ENCODE data around the gene GNA14. TPM values are rescaled to one million over a fixed set of nuclear protein-coding genes. Genes with fewer than 3 reads are reported as not detected.
A peak's percentile ranks its signal among the peaks of the same experiment; 100 is the strongest.
"Not testable (repeated sequence)": the region's sequence is repeated elsewhere in the genome, so short reads cannot be mapped to it uniquely, and the experiment has no call there.

The GNA14 gene
- total and polyA plus RNA-seq, 12 donors, result 1.7 to 11.9 (median 2.9) TPM

DNA sequence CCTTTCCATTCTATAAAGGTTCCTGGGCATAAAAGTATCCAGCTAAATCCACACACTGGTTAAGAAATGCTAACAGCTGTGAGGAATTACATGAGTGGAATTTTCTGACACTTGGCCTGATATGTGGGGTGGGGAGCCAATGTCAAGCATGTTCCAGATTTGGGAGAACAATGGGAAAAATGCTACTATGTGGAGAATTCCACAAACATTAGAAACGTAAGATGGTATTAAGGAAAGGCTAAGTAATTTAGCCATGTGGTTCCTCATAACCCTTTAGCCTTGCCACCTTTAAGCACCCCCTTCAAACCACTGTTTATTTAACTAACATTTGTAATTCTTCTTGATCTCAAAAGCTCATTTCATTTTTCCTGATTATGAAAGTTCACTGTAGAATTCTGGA, 149.2 kb downstream of the GNA14 start:
- TF ChIP-seq CTCF (IDR thresholded peaks at IDR 0.05) (no peak), POLR2A (IDR thresholded peaks at IDR 0.05) (no peak)
- 66 to 86% (median 70%) methylated on average over 1 of the region's 1 CpG for WGBS, 4 donors
- intact Hi-C loops (cut with DNase I), result no loop called here
- H3K27me3 ChIP-seq, result no peaks in the 10 kb centered on the region
- H3K36me3 ChIP-seq (replicated peaks in 1 of 2), result no peaks in the 10 kb centered on the region
- peaks cover 16 to 18% of the 10 kb centered on the region in 2 donors for H3K4me1 ChIP-seq (replicated peaks in 1 of 2)
- no peak overlapping the region for H3K4me3 ChIP-seq
- no peak for DNase-seq
- no peaks in the 10 kb centered on the region for H3K9me3 ChIP-seq (replicated peaks in 1 of 3)
- peak overlapping the region in 1 of 5 donors; percentile 26 for H3K27ac ChIP-seq

DNA sequence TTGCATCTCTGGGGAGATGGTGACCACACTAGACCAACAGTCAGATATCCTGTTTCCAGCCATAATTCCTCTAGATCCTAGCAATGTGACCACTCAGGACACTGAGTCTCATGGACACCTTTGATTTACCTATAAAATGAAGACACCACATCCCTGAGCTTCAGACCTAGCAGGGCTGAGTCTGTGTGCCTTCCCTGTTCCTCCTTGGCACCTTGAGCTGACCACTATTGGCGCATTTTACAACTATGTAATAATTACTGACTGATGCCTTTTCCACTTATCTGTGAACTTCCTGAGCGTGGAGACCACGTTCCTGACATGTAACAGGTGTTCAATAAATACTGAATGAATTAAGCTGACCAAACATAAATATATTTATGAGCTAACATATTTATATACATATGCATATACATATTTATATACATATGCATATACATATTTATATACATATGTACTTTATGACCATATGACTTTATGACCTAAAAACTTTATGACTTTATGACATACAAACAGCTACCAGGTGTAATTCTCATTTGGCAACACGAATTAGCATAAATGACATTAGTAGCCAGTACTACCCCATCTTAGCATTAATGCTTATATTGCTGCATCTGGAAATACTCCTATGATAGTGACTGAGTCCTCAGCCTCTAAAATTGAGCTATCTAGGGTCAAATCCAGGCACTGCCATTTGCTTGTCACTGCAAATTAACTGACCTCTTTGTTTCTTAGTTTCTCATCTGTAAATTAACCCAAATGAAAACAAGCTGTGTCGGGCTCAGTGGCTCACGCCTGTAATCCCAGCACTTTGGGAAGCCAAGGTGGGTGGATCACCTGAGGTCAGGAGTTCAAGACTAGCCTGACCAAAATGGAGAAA, 150.6 kb downstream of the GNA14 start:
- H3K27ac ChIP-seq, result peak overlapping the region in 1 of 5 donors; percentile 86
- intact Hi-C loops (cut with DNase I), result no loop called here
- no peaks in the 10 kb centered on the region for H3K9me3 ChIP-seq (replicated peaks in 1 of 3)
- H3K4me1 ChIP-seq (replicated peaks in 1 of 2), result peaks cover 16 to 18% of the 10 kb centered on the region in 2 donors
- TF ChIP-seq CTCF (IDR thresholded peaks at IDR 0.05) (no peak), POLR2A (IDR thresholded peaks at IDR 0.05) (no peak)
- H3K27me3 ChIP-seq, result no peaks in the 10 kb centered on the region
- no peak overlapping the region for H3K4me3 ChIP-seq
- 94 to 96% (median 95%) methylated on average over 6 of the region's 6 CpGs for WGBS, 4 donors
- DNase-seq, result no peak
- no peaks in the 10 kb centered on the region for H3K36me3 ChIP-seq (replicated peaks in 1 of 2)

- Histone ChIP-seq H3K4me1 (replicated peaks in 1 of 2) (peaks cover 16 to 18% of the 10 kb centered on the region in 2 donors), H3K27ac (peak overlapping the region in 4 of 5 donors; percentile 68 to 86 (median 74)), H3K9me3 (replicated peaks in 1 of 3) (peaks cover 0 to 4% (median 0%) of the 10 kb centered on the region in 3 donors), H3K36me3 (replicated peaks in 1 of 2) (no peaks in the 10 kb centered on the region), H3K27me3 (no peaks in the 10 kb centered on the region), H3K4me3 (peak overlapping the region in 1 of 4 donors; percentile 5)
- no peak for TF ChIP-seq POLR2A (IDR thresholded peaks at IDR 0.05)
- WGBS, 4 donors, result 29 to 46% (median 38%) methylated on average over 4 of the region's 4 CpGs
- DNase-seq, result peak in 6 of 7 donors; percentile 52 to 71 (median 60)
- intact Hi-C loops (cut with DNase I), result no loop called here
These were observed 152.1 kb downstream of the GNA14 start for GRCh38 chr9:77495834-77496671.

GRCh38 chr9:77490279-77490678, 157.8 kb downstream of the GNA14 start:
- H3K27me3 ChIP-seq; H3K4me1 ChIP-seq (replicated peaks in 1 of 2); H3K9me3 ChIP-seq (replicated peaks in 1 of 3); H3K36me3 ChIP-seq (replicated peaks in 1 of 2); DNase-seq; H3K27ac ChIP-seq; H3K4me3 ChIP-seq; intact Hi-C loops (cut with DNase I): not testable (repeated sequence)
- WGBS, 4 donors, result 84 to 97% (median 95%) methylated on average over 5 to 18 of the region's 18 CpGs

GRCh38 chr9:77489405-77490163, 158.5 kb downstream of the GNA14 start:
- intact Hi-C loops (cut with DNase I); H3K4me1 ChIP-seq (replicated peaks in 1 of 2); H3K27me3 ChIP-seq; H3K4me3 ChIP-seq; H3K36me3 ChIP-seq (replicated peaks in 1 of 2); H3K9me3 ChIP-seq (replicated peaks in 1 of 3); DNase-seq; H3K27ac ChIP-seq: not testable (repeated sequence)
- 66 to 83% (median 71%) methylated on average over 21 to 23 of the region's 23 CpGs for WGBS, 4 donors
